ENCODE results near the gene POU2F1.
"Not testable (repeated sequence)": the region's sequence is repeated elsewhere in the genome, so short reads cannot be mapped to it uniquely, and the experiment has no call there.

- not testable (repeated sequence) for TF ChIP-seq CTCF (IDR thresholded peaks at IDR 0.05; ENCODE audit: insufficient read depth, low read length, poor library complexity, severe bottlenecking); EZH2phosphoT487 (conservative IDR thresholded peaks at IDR 0.05; ENCODE audit: low read length)
These were observed 24.5 kb downstream of the POU2F1 start for GRCh38 chr1:167245168-167245567.

Measured in SU-DHL-6 (cell line).